Smooth muscle cell (in vitro differentiated cells): ENCODE data around the gene CCNF. TPM values are rescaled to one million over a fixed set of nuclear protein-coding genes. Genes with fewer than 3 reads are reported as not detected.

Source experiments
- DNase-seq: peaks from one replicate; lab custom pipeline; 2025; ENCODE audit not compliant: unreplicated experiment; lab: John Stamatoyannopoulos, UW
- H2AFZ ChIP-seq: fragments of 200-600 bp; sonication (generic); 2 replicates; pipeline ENCODE4 v1.6.0; 2016; ENCODE audit warnings: antibody characterized with exemption, low read depth, mild to moderate bottlenecking
- H3F3A ChIP-seq: fragments of 200-600 bp; sonication (generic); 2 replicates; pipeline ENCODE4 v1.6.0; 2017; ENCODE audit warnings: antibody characterized with exemption, low read depth
- H3K27ac ChIP-seq: fragments of 200-600 bp; sonication (generic); 2 replicates; pipeline ENCODE4 v1.5.1; 2016; ENCODE audit warnings: low read depth, mild to moderate bottlenecking
- H3K27me3 ChIP-seq: fragments of 200-600 bp; sonication (generic); 2 replicates; pipeline ENCODE4 v1.6.1; 2016; ENCODE audit warnings: low read depth, mild to moderate bottlenecking
- H3K36me3 ChIP-seq: fragments of 200-600 bp; sonication (generic); 2 replicates; pipeline ENCODE4 v1.5.1; 2016; ENCODE audit warnings: low read depth
- H3K4me1 ChIP-seq: fragments of 200-600 bp; sonication (generic); 2 replicates; pipeline ENCODE4 v1.5.1; 2016; ENCODE audit warnings: low read depth
- H3K4me2 ChIP-seq: fragments of 200-600 bp; sonication (generic); 2 replicates; pipeline ENCODE4 v1.6.0; 2016; ENCODE audit warnings: mild to moderate bottlenecking
- H3K4me3 ChIP-seq: fragments of 200-600 bp; sonication (generic); 2 replicates; pipeline ENCODE4 v1.5.1; 2016; ENCODE audit warnings: mild to moderate bottlenecking
- H3K79me2 ChIP-seq: fragments of 200-600 bp; sonication (generic); 2 replicates; pipeline ENCODE4 v1.6.0; 2016; ENCODE audit warnings: low read depth, mild to moderate bottlenecking
- H3K9ac ChIP-seq: fragments of 200-600 bp; sonication (generic); 2 replicates; pipeline ENCODE4 v1.6.0; 2016; ENCODE audit warnings: low read depth
- H3K9me3 ChIP-seq: fragments of 200-600 bp; sonication (generic); replicated peaks from 2 replicates; pipeline ENCODE4 v1.5.1; 2016; ENCODE audit warnings: low read depth
- H4K20me1 ChIP-seq: fragments of 200-600 bp; sonication (generic); 2 replicates; pipeline ENCODE4 v1.6.0; 2016; ENCODE audit warnings: low read depth
- CTCF ChIP-seq: fragments of 200-600 bp; sonication (generic); IDR thresholded peaks from 2 replicates; pipeline ENCODE4 v1.5.1; 2017; ENCODE audit warnings: borderline replicate concordance, mild to moderate bottlenecking, antibody characterized with exemption; ENCODE audit not compliant: insufficient read depth, poor library complexity, severe bottlenecking
- WGBS: methylation state at CpG from one replicate; pipeline ENCODE4 v1.1.7; 2016; ENCODE audit warnings: low lambda C conversion rate; 5-methylcytosine and 5-hydroxymethylcytosine counted together
- polyA plus RNA-seq: library from polyadenylated mRNA; unstranded; fragments of >200 nt; fragmentation: Nextera tagmentation; extraction: Ambion mirVana; gene quantifications from 2 replicates; pipeline ENCODE4 v1.2.1, GENCODE V29; 2016
- total RNA-seq: library from RNA; depleted of rRNA; stranded (reverse); fragments of >200 nt; gene quantifications from 2 replicates; pipeline ENCODE4 v1.2.3, GENCODE V29; 2014

CCNF gene
- total and polyA plus RNA-seq, 2 experiments from 2014 or later: 3.6 to 12.8 TPM

GRCh38 chr16:2472488-2472864 is 43.2 kb downstream of the CCNF start:
- no peak overlapping the region for H2AFZ ChIP-seq
- H3F3A ChIP-seq: peaks cover 8% of the 10 kb centered on the region
- no peak for TF ChIP-seq CTCF
- H3K27me3 ChIP-seq: no peaks in the 10 kb centered on the region
- H3K9me3 ChIP-seq: no peaks in the 10 kb centered on the region
- peaks cover 15% of the 10 kb centered on the region for H4K20me1 ChIP-seq
- no peak overlapping the region for H3K9ac ChIP-seq
- peaks cover 34% of the 10 kb centered on the region for H3K4me1 ChIP-seq
- peaks cover 3% of the 10 kb centered on the region for H3K79me2 ChIP-seq
- H3K4me3 ChIP-seq: no peak overlapping the region
- H3K4me2 ChIP-seq: no peak overlapping the region
- H3K27ac ChIP-seq: no peak overlapping the region
- DNase-seq: no peak
- WGBS: 97% methylated on average over 27 of the region's 27 CpGs
- no peaks in the 10 kb centered on the region for H3K36me3 ChIP-seq

GRCh38 chr16:2472885-2473445 is 43.7 kb downstream of the CCNF start:
- WGBS: 89% methylated on average over 13 of the region's 14 CpGs
- H3K9ac ChIP-seq: no peak overlapping the region
- TF ChIP-seq CTCF: no peak
- H3K4me2 ChIP-seq: peak overlapping the region; percentile 100
- H3F3A ChIP-seq: peaks cover 8% of the 10 kb centered on the region
- H3K27ac ChIP-seq: no peak overlapping the region
- H3K4me1 ChIP-seq: peaks cover 34% of the 10 kb centered on the region
- peaks cover 20% of the 10 kb centered on the region for H4K20me1 ChIP-seq
- no peaks in the 10 kb centered on the region for H3K27me3 ChIP-seq
- no peak for DNase-seq
- H3K36me3 ChIP-seq: no peaks in the 10 kb centered on the region
- H3K4me3 ChIP-seq: peak overlapping the region; percentile 84
- H2AFZ ChIP-seq: no peak overlapping the region
- H3K79me2 ChIP-seq: peaks cover 4% of the 10 kb centered on the region
- H3K9me3 ChIP-seq: no peaks in the 10 kb centered on the region

- Histone ChIP-seq H3F3A (peaks cover 8% of the 10 kb centered on the region), H3K9me3 (no peaks in the 10 kb centered on the region), H3K4me1 (peaks cover 29% of the 10 kb centered on the region), H4K20me1 (peaks cover 25% of the 10 kb centered on the region), H3K79me2 (peaks cover 4% of the 10 kb centered on the region), H3K36me3 (no peaks in the 10 kb centered on the region), H2AFZ (no peak overlapping the region), H3K4me2 (peak overlapping the region; percentile 100), H3K27ac (no peak overlapping the region), H3K4me3 (peak overlapping the region; percentile 84), H3K9ac (no peak overlapping the region), H3K27me3 (no peaks in the 10 kb centered on the region)
- no peak for TF ChIP-seq CTCF
- no peak for DNase-seq
- 5% methylated on average over 27 of the region's 49 CpGs for WGBS
Measured at GRCh38 chr16:2473446-2473926, 44.2 kb downstream of the CCNF start.
